Thoracic aorta (tissue), 2 donors: ENCODE measurements around the gene CNNM3. TPM values are rescaled to one million over a fixed set of nuclear protein-coding genes. Genes with fewer than 3 reads are reported as not detected.

Experiments
- ATAC-seq: fragments of 150-250 bp; one replicate; pipeline ENCODE4 v1.8.0; 2017; ENCODE audit warnings: low read depth; ENCODE audit not compliant: insufficient number of reproducible peaks, low FRiP score
- DNase-seq: peaks from one replicate; pipeline ENCODE4 v3.0.0-alpha.2; 2020; ENCODE audit warnings: low spot score
- H3K27ac ChIP-seq, 2 donors: fragments of 200-600 bp; sonication (generic); 1 replicate in 1 of 2; 2 replicates in 1 of 2; pipeline ENCODE4 v1.5.1; 2016; ENCODE audit warnings: mild to moderate bottlenecking in 2 of 2, moderate library complexity in 2 of 2
- H3K27me3 ChIP-seq: fragments of 200-600 bp; sonication (generic); replicated peaks from 2 replicates; pipeline ENCODE4 v1.6.0; 2016; ENCODE audit warnings: mild to moderate bottlenecking; ENCODE audit not compliant: insufficient read depth
- H3K36me3 ChIP-seq: fragments of 200-600 bp; sonication (generic); one replicate; pipeline ENCODE4 v1.5.1; 2016
- H3K4me1 ChIP-seq, 2 donors: fragments of 200-600 bp; sonication (generic); 1 replicate in 1 of 2; 2 replicates in 1 of 2; pipeline versions ENCODE4 v1.5.1 to v1.6.0; 2016; ENCODE audit warnings: low read depth in 2 of 2, mild to moderate bottlenecking in 1 of 2; ENCODE audit not compliant: control insufficient read depth in 1 of 2
- H3K4me3 ChIP-seq: fragments of 200-600 bp; sonication (generic); 2 replicates; pipeline ENCODE4 v1.5.1; 2016; ENCODE audit warnings: mild to moderate bottlenecking
- H3K9me3 ChIP-seq: fragments of 200-600 bp; sonication (generic); 2 replicates; pipeline ENCODE4 v1.5.1; 2016
- total RNA-seq, 2 donors: library from RNA; depleted of rRNA; stranded (reverse); fragments of >200 nt; gene quantifications; one replicate each; pipeline versions ENCODE4 v1.1.0 to v1.2.3, GENCODE V29; 2016
- TF ChIP-seq, protein P1 (sequence below): fragments of 200-600 bp; sonication (generic); IDR thresholded peaks from one replicate; pipeline ENCODE4 v1.5.1; 2019; ENCODE audit warnings: antibody characterized with exemption

CNNM3 gene
- total RNA-seq, 2 donors from 2014 or later, result 11.5 to 14.3 TPM

DNA sequence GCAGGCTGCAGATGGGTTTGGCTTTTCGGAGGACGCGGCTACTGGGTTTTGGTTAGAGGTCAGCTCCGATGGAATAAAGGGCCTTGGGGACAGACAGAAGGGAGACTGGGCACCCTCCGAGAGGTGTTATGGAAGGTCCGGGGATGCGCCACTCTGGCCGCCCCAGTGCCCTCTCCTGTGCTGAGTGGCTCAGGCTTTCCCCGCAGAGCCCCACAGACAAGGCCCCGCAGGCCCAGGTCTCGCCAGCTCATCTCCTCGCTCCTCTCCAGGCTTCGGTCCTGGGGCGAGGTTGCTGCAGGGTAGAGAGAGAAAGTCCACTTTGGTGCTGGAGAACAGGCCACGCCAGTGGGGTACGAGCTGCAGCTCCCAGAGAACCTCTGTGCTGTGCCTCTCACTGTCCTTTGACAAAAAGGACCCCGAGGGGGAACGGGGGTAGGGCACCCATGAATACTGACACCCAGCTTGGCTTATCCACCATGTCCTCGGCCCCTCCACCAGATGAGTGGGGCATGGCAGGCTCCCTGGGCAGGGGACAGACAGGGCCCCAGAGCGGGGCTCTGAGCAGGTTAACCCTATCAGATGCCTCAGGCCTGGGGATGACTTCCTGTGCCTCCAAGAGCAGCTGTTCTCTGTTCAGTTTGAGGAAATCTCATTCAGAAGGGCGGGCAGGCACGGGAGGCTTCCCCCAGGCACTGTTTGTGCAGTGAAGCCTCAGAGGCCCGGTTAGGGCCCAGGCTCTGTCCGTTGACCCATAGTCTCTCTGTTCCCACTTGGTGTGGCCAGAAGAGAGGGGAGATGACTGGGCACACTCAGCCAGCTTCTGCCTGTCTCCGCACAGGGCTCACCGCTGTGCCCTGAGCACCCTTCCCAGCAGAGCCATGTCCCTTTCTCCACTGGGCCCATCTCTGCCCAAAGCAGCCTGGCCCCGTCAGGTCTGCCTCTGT lies 15.7 kb upstream of the CNNM3 start:
- peaks cover 3 to 7% of the 10 kb centered on the region in 2 donors for H3K4me1 ChIP-seq
- no peaks in the 10 kb centered on the region for H3K27me3 ChIP-seq
- no peak overlapping the region for H3K4me3 ChIP-seq
- peaks cover 13% of the 10 kb centered on the region for H3K36me3 ChIP-seq
- ATAC-seq (peak; percentile 7), DNase-seq (no peak)
- H3K27ac ChIP-seq, result no peak overlapping the region
- H3K9me3 ChIP-seq, result no peaks in the 10 kb centered on the region
- TF ChIP-seq, protein P1, sequence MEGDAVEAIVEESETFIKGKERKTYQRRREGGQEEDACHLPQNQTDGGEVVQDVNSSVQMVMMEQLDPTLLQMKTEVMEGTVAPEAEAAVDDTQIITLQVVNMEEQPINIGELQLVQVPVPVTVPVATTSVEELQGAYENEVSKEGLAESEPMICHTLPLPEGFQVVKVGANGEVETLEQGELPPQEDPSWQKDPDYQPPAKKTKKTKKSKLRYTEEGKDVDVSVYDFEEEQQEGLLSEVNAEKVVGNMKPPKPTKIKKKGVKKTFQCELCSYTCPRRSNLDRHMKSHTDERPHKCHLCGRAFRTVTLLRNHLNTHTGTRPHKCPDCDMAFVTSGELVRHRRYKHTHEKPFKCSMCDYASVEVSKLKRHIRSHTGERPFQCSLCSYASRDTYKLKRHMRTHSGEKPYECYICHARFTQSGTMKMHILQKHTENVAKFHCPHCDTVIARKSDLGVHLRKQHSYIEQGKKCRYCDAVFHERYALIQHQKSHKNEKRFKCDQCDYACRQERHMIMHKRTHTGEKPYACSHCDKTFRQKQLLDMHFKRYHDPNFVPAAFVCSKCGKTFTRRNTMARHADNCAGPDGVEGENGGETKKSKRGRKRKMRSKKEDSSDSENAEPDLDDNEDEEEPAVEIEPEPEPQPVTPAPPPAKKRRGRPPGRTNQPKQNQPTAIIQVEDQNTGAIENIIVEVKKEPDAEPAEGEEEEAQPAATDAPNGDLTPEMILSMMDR, result no peak

DNA sequence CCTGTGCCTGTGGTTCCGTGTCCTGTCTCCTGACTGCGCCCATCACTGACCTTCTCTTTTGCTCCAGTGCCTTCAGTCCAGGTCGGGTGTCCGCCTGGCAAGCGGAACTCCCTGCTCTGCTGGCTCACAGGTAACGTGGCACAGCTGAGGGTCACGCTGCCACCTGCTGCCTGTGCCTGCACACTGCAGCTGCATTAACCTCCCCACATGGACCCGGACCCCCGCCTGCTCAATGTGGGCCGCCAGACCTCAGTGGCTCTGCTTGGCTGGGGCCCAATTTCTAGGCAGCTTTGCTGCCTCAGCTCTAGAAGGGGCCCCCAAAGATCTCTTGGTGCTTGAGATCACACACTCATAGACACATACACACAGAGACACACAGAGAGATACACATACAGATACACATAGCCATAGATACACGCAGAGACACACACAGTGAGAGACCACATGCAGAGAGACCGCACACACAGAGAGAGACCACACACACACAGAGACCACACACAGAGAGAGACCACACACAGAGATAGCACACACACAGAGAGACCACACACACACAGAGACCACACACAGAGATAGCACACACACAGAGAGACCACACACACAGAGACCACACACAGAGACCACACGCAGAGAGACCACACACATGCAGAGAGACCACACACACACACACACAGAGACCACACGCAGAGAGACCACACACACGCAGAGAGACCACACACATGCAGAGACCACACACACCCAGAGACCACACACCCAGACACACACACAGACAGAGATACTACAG lies 14.9 kb upstream of the CNNM3 start:
- no peak overlapping the region for H3K27ac ChIP-seq

DNA sequence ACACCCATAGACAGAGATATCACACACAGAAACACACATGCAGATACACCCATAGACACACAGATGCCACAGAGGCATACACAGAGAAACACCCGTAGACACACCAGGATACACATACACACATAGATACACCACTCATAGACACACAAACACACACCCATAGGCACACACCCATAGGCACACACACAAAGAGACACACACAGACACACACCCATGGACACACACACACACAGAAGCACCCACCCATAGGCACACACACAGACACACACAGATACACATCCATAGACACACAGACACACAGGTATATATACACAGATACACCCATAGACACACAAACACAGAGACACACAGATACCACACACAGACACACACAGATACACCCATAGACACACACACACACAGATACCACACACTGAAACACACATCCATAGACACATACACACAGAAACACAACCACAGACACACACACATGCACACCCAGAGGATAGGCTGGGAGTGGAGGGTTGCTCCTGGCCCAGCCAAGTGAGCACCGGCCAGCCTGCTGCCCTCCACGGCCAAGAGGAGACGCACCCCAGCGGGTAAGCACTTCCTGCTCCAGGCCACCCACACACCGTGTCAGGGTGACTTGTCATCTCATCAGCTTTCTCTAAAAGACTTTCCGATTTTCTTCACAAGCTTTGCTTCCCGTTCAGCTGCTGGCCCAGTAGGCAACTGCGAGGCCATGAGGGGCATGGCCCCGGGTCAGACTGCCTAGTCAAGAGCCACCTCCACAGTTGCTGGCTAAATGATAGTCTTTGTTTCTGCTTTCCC lies 14.1 kb upstream of the CNNM3 start:
- Histone ChIP-seq H3K36me3 (peaks cover 13% of the 10 kb centered on the region), H3K27me3 (no peaks in the 10 kb centered on the region)
- no peak for ATAC-seq

More for the DNA sequence above, 14.9 kb upstream of the CNNM3 start:
- H3K9me3 ChIP-seq, result no peaks in the 10 kb centered on the region
- peak; percentile 48 for ATAC-seq
- DNase-seq, result peak; percentile 33
- H3K4me1 ChIP-seq, result peaks cover 3 to 7% of the 10 kb centered on the region in 2 donors
- no peak overlapping the region for H3K4me3 ChIP-seq
- TF ChIP-seq, protein P1, result peak; percentile 85
- H3K27me3 ChIP-seq, result no peaks in the 10 kb centered on the region
- peaks cover 13% of the 10 kb centered on the region for H3K36me3 ChIP-seq

DNA sequence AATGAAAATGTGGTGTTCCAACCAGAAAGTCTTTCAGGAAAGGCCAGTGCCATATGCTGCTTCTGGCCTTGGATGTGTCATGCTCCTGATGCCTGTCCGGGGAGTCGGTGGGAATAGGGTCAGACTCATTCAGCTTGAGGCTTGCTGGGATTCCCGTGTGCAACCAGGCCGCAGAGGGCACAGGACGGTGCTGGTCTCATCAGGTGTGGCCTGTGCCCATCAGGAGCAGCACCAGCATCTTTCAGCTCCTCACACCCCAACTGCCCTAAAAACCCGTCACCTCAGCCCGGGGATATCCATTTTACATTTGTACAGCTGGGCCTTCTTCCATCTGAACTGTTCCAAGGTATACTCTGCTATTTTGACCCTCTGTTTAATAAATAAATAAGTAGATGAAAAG lies 13.3 kb upstream of the CNNM3 start:
- TF ChIP-seq, protein P1, result no peak

More for the DNA sequence above, 14.1 kb upstream of the CNNM3 start:
- H3K4me3 ChIP-seq, result no peak overlapping the region
- peaks cover 3 to 7% of the 10 kb centered on the region in 2 donors for H3K4me1 ChIP-seq
- no peaks in the 10 kb centered on the region for H3K9me3 ChIP-seq
- no peak for DNase-seq
- H3K27ac ChIP-seq, result no peak overlapping the region
- TF ChIP-seq, protein P1, result no peak

More for the DNA sequence above, 13.3 kb upstream of the CNNM3 start:
- Histone ChIP-seq H3K36me3 (peaks cover 7% of the 10 kb centered on the region), H3K4me1 (peaks cover 3 to 7% of the 10 kb centered on the region in 2 donors), H3K9me3 (no peaks in the 10 kb centered on the region), H3K27me3 (no peaks in the 10 kb centered on the region), H3K4me3 (no peak overlapping the region), H3K27ac (no peak overlapping the region)
- DNase-seq (no peak), ATAC-seq (no peak)
